GM12872 (cell line): ENCODE measurements around the gene ERVW-1.

Experiments
- TF ChIP-seq, protein P1 (sequence below): IDR thresholded peaks from 3 replicates; pipeline ENCODE4 v1.5.1; 2011; ENCODE audit warnings: low read depth, mild to moderate bottlenecking, low read length, moderate library complexity; ENCODE audit not compliant: insufficient read depth

The ERVW-1 gene

DNA sequence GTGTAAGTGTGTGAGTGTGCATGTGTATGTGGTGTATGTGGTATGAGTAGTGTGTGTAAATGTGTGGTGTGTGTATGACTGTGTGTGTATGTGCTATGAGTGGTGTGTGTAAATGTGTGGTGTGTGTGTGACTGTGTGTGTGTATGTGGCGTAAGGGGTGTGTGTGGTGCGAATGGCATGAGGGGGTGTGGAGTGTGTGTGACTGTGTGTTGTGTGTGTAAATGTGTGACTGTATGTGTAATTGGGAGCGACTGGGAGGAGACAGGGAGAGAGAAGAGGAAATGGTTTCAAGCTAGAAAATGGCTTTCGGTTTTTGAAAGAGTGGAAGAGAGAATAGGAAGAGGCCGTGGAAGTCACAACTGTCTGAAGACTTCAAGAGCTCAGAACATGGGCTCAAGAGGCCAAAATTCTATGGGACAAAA is 54.0 kb downstream of the ERVW-1 start:
- TF ChIP-seq, protein P1, sequence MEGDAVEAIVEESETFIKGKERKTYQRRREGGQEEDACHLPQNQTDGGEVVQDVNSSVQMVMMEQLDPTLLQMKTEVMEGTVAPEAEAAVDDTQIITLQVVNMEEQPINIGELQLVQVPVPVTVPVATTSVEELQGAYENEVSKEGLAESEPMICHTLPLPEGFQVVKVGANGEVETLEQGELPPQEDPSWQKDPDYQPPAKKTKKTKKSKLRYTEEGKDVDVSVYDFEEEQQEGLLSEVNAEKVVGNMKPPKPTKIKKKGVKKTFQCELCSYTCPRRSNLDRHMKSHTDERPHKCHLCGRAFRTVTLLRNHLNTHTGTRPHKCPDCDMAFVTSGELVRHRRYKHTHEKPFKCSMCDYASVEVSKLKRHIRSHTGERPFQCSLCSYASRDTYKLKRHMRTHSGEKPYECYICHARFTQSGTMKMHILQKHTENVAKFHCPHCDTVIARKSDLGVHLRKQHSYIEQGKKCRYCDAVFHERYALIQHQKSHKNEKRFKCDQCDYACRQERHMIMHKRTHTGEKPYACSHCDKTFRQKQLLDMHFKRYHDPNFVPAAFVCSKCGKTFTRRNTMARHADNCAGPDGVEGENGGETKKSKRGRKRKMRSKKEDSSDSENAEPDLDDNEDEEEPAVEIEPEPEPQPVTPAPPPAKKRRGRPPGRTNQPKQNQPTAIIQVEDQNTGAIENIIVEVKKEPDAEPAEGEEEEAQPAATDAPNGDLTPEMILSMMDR: no peak

DNA sequence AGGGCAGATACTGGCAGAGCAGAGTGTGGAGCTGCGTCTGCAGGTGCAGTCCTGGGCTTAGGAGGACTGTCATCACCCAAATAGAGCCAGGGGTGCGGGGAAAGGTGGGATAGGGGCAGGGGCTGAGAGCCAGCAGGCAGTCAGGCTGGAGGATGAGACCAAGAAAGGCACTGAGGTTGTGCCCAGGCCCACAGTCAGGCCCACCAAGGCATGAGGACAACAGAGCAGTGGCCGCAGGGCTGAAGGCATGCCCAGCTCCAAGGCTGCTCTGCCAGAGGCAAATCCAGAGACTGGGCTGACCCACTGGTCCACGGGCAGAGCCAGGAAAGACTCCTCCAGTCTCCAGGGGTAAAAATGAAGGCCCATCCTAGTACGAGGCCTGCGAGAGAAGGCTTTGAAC is 54.8 kb downstream of the ERVW-1 start:
- TF ChIP-seq, protein P1: no peak

DNA sequence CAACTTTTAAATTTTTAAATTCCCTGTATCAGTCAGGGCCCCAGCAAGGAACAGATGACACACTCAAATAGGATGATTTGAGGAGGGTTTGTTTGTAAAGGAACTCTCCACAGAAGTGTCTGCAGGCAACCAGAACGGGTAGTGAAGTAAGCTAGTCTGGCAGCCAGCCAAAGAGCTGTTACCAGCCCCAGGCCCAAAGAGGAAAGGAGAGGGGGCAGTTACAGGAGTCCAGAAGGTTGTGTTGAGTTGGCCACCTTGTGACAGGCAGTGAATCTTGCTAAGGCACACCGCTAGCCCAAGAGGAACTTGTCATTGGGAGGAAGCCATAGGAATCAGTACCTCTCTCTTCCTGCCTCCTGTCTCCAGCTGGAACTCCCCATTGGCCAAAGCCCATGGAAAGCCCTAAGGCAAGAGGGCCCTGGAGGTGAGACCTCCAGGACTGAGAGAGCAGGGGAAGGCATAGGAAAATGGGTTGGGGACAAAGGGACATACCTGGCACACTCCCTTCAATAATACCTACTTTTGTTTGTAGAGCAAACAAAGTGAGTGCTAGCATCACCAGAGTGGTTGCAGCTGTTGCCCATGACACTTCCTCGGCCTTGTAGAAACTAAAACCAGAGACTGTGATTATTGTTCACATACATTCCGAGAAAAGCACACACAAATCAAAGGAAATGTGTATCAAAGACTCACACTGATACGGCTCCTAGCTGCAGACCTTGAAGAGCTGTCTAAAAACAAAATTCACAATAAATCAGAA is 55.9 kb downstream of the ERVW-1 start:
- TF ChIP-seq, protein P1: no peak
